HK-2 (cell line): Measurements from ENCODE around the gene CALHM2.

Experiments
- DNase-seq: peaks from one replicate; pipeline ENCODE4 v3.0.0-alpha.2; 2018; ENCODE audit not compliant: unreplicated experiment

The CALHM2 gene

DNA sequence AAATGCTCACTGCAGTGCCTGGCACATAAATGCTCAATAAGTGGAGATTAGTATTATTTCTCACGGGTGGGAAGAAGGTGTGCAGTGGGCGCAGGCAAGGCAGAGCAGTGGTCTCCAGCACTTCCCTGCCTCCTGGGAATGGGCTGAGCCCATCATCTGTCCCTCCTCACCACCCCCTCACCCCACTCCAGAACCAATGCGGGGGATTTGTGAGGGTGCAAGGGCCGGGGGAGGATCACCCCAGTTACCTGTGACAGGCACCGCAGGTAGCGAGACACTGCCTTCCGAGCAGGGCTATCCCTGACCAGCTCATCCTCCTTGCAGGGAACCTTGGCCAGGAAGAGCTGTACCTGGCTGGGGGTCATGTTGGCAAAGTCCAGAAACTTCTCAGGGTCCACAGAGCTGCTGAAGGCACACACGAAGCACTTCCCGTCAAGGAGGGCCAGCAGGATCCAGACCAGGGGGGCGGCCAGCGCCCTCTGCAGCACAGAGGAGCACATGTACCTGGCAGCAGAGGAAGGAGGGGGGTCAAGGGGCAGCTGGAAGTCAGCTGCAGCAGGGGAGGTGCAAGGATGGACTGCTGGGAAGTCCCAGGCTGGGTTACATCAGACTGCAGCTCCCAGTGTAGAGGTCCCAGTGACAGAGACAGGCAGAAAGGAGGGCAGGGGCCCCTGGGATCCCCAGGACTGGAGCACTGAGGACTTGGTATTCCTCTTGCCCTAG, 24.0 kb upstream of the CALHM2 start:
- DNase-seq = no peak

DNA sequence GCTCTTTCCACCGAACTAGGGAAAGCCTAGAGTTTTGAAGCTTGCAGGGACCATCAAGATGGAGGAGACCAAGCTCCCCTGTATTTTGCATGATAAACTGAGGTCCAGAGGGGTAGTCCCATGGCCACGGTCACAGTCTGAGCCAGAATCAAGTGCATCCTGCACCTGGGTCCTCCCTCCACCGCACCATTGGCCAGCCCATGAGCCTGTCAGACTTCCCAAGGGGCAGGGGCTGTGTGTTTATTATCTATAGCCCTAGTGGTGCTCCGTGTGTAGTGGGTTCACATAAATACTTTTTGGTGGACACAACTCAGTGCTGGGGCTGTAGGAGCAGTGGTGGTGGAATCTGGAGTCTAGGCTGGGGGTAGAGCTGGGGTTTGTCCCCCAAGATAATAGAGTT, 23.3 kb upstream of the CALHM2 start:
- no peak for DNase-seq

- no peak for DNase-seq
Observed at GRCh38 chr10:103474077-103474476, 21.9 kb upstream of the CALHM2 start.

- DNase-seq = no peak
Observed at GRCh38 chr10:103473261-103473671, 21.1 kb upstream of the CALHM2 start.

GRCh38 chr10:103472005-103472404, 19.8 kb upstream of the CALHM2 start:
- no peak for DNase-seq

DNA sequence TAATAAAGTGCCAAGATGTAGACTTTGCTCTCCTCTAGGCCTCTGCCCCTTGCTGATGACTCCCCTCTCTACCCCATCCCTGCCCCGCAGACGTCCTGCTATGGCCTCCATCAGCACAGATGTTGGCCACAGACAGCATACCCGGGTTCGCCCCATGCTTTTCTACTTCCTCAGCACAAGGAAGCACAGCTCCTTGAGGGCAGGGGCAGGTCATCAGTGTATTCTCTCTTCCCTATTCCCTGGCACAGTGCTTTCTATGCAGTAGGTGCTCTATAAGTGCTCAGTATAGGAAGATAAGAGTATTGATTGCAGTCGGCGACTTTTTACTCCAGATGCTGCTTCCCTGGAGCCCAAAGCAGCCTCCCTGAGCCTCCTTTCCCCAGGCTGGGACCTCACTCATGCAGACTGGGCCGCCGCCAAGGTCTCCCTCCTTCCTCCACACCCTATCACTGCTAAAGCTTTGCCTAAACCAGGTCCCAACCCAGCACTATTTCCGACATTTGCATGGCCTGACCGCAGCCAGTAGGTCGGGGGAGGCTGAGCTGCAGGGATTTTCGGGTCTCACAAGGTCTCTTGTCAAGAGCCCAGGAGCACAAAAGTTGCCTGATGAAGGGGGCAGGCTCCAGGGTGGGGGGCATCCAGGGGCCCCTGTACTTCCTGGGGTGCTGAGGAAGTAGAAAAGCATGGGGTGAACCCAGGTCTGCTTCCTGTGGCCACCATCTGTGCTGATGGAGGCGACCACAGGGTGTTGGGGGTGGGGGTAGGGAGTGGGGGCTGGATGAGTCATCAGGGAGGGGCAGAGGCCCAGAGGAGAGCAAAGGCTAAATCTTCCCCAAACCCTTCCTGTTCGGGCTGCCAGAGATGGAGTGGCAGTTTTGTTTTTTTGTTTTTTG, 18.8 kb upstream of the CALHM2 start:
- no peak for DNase-seq

DNA sequence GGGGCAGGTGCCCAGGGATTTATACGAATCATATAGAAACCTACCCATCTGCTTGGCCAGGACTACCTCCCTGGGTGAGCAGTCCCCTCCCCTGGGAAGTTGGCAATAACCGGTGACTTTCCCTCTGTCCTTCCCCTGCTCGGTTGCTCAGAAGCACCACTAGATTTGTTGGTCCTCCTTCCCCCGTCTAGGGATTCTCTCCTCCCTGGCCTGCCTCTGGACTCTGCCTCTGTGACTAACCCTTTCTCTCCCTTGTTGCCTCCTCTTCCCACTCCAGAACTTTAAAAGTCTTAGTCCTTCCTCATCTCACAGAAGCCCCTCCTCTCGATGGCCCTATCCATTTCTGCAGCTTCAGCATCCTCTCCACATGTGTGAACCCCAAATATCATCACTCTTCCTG, 17.0 kb upstream of the CALHM2 start:
- no peak for DNase-seq

DNA sequence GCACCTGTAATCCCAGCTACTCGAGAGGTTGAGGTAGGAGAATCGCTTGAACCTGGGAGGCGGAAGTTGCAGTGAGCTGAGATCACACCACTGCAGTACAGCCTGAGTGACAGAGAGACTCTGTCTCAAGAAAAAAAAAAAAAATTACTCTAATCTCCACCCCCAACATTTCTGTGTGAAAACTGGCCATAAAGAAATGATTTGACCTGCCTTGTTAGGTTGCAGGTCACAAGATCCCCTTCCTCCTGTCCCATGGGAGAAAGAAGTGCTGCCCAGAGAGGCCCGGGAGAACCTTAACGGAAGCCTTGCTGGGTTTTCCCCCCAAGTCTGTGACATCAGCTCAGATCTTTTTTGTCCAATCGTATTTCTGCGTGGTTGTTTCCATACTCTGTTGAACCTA, 15.2 kb upstream of the CALHM2 start:
- DNase-seq = no peak

- no peak for DNase-seq
Observed at GRCh38 chr10:103466734-103467133, 14.6 kb upstream of the CALHM2 start.

- no peak for DNase-seq
Observed at GRCh38 chr10:103465411-103466179, 13.4 kb upstream of the CALHM2 start.

DNA sequence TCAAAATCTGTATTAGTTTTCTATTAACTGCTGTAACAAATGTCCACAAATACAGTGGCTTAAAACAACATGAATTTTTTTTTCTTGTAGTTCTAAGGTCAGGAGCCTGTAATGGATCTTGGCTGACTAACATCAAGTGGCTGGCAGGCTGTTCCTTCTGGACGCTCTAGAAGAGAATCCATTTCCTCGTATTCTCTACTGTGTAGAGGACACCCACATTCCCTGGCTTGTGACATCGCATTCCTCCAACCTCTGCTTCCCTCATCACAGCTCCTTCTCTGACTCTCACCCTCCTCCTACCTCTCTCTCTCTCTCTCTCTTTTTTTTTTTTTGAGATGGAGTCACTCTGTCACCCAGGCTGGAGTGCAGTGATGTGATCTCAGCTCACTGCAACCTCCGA, 11.3 kb upstream of the CALHM2 start:
- no peak for DNase-seq

GRCh38 chr10:103459615-103460014, 7.4 kb upstream of the CALHM2 start:
- no peak for DNase-seq

DNA sequence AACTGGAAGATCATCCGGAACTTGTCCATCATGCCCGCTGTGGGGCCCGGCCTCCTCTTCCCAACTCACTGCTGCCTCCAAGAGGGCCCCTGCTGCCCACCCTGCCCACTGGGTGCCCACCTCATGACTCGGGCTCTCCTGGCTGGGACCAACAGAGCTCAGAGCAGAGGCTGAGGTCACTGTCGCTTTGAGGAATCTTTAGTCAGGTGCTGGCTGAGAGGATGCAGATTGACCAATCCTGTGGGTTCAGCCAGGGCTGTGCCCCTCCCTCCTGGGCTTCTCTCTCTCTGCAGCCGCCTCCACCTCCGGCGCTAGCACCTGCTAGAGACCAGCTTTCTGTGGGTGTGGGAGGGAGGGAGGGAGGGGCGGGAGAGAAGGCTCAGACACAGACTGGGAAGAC, 6.5 kb upstream of the CALHM2 start, which contains the start of gene CALHM1:
CALHM1 (minus strand) TSS at position 181 of the 400 bp plus-strand sequence; CDS start at position 32, 149 bp downstream.
- no peak for DNase-seq

DNA sequence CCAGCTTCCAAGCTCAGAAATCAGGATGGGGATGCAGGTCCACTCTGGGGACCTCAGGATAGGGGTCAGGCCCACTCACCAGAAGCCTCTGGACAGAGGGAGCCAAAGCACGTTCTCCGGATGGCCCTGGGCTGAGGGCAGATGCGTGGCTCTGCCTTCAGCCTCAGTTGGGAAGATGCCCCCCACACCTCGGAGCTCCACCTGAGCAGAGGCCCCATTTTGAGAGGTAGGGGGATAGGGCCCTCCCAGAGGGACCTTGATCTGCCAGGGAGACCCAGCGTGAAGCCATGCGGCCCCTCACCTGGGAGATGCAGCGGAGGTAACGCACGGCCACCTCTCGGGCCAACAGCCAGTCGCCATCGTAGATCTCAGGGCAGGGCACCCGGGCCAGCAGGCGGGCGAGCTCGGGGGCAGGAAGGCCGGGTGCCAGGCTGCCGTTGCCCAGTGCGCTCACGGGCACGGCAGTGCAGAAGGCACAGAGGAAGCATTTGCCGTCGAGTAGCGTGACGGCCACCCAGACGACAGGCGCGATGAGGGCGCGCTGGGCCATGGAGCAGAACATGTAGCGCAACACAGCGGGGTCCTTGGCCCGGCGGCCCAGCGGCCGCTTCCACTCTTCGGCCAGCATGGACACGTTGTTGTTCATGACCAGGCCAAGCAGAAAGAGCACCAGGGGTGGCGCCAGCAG, 5.9 kb upstream of the CALHM2 start:
- no peak for DNase-seq

- no peak for DNase-seq
Observed at GRCh38 chr10:103457176-103457712, 5.1 kb upstream of the CALHM2 start.

DNA sequence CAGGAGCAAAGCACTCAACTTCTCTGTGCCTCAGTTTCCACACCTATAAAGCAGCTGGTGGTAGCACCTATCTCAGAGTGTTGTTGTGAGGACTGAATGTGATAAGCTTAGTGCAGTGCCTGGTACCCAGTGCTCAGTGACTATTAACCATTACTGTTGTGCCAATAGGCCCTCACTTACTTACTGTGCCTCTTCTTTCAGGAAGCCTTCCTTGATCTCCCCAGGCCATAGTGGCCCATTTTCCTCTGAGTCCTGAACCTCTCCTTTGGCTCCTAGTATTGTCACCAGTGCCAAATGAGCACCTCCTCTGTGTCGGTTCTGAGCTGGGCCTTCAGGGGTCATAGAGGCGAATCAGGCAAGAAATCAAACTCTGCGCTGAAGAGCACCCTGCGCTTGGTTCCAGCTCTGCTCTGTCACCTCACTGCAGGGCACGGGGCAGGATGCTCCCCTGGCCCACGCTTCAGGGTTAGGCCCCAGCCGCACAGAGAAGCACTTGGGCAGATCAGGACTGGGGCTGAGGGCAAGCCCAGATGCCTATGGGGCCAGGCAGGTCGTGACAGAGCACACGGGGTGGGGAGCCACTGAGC, 4.0 kb upstream of the CALHM2 start:
- DNase-seq = no peak

- DNase-seq = no peak
Observed at GRCh38 chr10:103455235-103455634, 3.1 kb upstream of the CALHM2 start.

DNA sequence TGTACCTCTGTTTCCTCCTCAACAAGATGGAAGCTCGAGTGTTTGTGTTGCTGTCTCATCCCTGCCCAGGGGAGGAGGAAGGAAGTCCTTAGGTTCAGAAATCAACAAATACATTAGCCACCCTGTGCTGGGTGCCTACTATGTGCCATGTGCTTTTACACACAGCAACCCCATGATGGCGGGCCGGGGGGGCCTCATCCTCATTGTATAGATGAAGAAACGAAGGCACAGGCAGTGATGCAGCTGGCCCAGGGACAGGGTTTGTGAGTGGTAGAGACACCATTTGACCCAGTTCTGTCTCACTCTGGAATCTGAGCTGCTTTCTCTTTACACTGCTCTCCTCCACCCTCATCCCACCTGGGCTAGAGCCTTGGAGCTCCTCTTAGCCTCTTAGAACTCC, 1.9 kb upstream of the CALHM2 start:
- DNase-seq = no peak

DNA sequence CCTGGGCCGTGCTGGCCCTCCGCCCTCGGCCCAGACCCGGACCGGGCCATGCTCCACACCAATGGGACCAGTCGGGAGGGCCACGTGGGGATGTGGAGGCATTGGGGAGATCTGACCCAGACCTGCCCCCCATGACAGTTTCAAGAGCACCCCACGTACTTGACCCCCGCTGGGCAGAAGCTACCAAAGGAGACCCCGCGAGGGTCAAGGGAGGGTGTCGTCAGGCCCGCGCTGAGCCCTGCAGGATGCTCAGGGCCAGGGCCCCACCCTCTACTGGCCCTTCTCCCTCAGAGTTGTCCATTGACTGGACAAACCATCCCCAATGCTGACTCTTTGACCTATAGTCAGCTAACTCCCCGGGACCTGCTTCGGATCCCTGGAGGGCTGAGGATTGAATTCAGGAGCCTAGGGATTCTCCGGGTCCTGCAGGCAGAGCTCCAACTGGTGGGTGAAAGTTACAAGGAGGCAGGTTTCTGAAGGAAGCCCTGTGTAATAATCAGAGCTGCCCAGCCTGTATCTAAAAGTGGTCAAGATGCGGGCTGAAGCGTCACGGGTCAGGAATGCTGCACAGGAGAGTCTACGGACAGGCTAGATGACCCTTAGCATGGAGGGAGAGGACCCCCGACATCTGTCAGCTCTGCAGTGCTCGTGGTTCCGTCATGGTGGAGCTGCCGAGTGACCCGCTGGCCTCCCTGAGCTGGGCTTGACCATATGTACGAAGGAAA, 498 bp upstream of the CALHM2 start:
- DNase-seq = no peak

GRCh38 chr10:103451091-103451813, 918 bp downstream of the CALHM2 start:
- DNase-seq = no peak
